ENCODE data around the gene TREM1.
"Not testable (repeated sequence)": the region's sequence is repeated elsewhere in the genome, so short reads cannot be mapped to it uniquely, and the experiment has no call there.

TREM1 gene

DNA sequence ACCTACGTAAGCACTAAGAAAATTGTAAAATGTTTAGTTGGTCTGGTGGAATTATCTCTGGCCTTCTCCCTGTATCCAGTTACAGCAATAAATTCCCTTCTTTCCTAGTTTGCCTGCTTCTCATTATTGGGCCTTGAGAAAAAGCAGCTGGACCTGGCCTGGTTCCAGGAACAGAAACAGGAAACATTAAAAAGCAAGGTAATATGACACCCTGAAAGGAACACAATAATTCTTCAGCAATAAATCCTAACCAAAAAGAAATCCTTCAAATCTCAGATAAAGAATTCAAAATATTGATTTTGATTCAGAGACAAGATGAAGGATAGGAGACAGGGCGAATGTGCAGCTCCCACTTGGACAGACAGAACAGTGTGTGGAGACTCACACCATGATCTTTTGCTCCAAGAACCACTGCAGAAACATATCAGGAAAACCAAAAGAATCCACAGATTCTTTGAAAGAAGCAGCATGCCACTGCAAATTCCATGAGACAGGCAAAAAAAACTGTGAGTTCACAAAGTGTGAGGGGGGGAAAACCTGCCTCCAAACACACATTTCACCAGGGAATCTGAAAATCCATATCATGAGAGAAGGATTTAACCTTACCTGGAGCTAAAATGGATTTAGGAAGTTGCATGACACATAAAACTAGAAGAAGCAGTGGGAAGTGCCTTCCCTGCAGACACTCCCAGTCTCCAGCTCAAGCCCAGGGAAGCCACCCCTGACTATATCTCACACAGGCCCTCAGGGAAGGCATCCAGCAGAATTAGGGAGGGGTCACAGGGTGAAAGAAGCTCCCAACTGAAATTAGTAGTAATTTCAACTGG, 28.9 kb downstream of the TREM1 start:
- DNase-seq, result no peak

DNA sequence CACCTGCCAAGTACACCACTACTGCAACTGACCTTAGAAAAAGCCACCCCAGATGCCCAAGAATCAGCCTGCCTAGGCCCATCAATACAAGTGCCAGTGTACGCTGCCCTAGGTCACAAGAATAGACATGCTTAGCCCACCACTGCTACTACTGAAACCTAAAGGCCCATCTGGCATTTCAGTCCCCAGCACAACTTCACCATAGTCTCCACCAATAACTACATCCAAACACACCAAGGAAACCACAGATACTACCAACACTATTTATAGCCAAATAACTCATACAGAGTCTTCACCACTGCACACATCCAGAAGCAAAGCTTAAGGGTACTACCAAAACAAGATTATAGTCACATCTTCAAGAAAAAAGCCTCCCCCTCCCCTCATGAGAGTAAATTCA, 30.1 kb downstream of the TREM1 start:
- DNase-seq, result no peak

DNA sequence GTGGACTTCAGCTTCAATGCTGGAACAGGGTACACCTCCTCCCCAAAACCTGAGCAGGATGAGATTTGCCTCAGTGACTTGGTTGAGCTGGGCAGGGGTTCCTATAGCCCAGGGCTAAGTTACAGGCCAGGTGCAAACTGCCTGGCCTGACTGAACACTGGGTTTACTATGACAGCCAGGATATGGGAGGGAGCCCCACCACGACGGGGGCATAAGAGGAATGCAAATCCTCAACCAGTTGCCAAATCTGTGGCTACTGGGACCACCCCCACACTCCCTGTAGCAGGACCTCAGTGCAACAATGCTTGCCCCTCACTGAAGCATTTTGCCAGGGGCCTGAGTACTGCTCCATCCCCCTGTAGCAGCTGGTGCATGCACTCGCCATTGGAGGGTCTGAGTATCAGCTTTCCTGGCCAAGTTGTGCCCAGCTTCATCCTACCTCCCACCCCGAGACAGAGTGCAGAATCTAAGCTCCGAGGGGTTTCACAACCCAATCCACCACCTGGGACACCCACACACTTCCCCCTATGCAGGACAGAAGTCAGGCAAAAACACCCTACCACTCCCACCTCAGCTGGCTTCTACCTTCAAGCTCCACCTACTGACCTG, 30.7 kb downstream of the TREM1 start:
- no peak for DNase-seq

DNA sequence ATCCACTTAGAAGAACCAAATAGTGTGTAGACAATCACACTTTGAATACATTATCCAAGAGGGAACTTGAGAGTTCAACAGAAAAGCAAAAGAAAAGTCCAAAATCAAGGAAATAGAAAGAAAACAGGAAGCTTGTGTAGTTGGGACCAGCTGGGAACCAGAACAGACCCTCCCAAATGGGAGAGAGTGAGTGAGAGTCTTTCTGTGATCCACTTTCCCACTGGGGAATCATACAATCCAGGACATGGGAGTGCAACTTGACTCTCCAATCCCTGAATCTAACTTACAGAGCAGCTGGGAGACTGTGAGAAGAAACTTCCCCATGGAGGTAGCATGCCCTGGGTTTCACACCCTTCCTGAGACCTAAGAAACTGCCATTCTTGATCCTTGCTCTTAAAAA, 31.4 kb downstream of the TREM1 start:
- no peak for DNase-seq

DNA sequence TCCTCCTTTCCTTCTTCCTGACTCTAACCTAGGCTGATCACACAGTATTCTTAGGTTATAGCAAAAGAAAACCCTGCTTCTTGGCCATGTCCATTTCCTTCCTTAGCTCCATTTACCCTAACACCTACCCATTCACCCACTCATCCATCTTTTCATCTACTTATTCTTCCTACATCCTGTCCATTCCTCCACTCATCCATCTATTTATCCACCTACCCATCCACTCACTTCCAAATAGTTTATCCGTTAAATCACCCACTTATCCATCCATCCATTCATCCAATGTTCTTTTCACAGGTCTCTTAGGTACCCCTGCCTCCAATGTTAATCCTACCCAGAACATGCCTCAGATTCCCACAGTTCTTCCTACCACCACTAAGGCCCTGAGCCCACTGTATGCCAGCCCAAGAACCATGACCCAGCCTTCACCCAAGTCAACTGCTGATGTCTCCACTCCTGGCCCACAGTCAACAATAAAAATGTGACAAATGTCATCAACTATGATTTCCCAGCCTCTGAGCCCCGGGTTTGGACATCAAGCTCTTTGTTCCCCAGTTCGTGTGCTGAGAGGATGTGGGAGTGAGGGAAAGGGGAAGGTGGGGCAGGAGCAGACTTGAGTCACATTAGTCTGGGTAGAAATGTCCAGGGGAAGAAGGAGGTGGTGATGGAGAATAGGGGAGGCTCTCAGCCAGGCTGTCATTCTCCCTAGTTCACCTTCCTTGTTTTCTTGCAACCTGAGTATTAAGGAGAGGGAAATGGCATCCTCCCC, 33.9 kb downstream of the TREM1 start:
- DNase-seq, result no peak

DNA sequence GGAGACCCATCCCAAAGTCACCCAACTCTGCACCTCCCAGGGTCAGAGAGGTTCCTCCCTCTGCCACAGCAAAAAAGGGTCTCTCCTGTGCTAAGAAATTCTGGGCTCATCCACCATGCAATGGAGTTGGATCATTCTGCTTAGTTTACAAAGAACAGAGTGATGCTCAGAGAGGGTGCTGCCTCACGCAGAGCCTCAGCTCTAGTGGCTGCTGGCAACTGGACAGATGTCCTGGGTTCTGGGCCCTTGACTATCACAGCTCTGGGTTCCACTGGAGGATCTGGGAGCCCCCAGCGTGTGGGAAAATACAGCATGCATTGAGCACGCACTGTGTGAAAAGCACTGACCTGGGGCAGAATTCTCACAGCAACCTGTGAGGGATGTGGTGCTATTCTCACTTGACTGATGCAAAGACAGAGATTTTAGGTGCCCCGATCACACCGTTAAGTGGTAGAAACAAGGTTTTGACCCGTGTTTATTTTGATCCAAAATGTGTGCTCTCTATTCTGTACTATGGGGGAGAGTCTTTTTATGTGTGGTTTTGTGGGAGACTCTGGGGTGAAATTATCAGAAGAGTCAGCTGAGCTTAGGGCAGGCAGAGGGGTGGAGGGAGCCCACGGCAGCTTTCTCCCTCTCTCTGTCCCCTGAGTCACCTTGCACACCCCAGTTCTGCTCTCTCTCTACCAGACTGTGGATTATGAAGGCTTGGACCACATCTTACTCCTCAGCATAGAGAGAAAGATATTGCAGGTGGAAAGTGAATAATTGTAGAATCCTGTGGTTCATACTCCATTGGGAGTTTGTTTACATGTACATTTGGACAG, 38.4 kb downstream of the TREM1 start:
- no peak for DNase-seq

DNA sequence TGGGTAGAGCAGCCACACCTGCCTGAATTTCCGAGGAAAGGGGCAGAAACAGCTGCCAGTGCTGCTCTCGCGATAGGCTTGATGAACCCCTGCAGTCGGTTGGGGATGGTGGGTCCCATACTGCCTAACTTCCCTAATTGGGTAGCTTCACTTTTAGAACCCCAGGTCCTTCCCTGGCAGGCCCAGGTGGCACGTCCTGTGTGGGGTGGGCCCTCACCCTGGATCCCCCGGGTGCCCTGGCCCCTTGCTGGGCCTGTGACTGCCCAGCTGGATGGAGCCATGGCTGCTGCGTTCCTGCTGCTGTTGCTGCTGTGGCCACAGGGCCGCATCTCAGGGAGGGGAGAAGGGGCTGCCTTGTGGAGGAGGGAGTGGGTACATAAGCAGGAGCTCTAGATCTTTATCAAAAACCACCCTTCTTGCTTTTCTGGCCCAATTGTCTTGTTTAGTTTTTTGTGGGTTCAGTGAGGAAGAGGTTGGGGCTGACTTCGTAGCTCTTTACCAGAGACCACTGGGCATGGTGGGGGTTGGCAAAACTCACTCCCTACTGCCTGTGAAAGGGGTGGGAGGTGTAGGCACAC, 39.1 kb downstream of the TREM1 start:
- DNase-seq, result no peak

DNA sequence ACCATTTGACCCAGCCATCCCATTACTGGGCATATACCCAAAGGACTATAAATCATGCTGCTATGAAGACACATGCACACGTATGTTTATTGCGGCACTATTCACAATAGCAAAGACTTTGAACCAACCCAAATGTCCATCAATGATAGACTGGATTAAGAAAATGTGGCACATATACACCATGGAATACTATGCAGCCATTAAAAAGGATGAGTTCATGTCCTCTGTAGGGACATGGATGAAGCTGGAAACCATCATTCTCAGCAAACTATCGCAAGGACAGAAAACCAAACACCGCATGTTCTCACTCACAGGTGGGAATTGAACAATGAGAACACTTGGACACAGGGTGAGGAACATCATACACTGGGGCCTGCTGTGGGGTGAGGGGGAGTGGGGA, 40.0 kb downstream of the TREM1 start:
- not testable (repeated sequence) for DNase-seq

DNA sequence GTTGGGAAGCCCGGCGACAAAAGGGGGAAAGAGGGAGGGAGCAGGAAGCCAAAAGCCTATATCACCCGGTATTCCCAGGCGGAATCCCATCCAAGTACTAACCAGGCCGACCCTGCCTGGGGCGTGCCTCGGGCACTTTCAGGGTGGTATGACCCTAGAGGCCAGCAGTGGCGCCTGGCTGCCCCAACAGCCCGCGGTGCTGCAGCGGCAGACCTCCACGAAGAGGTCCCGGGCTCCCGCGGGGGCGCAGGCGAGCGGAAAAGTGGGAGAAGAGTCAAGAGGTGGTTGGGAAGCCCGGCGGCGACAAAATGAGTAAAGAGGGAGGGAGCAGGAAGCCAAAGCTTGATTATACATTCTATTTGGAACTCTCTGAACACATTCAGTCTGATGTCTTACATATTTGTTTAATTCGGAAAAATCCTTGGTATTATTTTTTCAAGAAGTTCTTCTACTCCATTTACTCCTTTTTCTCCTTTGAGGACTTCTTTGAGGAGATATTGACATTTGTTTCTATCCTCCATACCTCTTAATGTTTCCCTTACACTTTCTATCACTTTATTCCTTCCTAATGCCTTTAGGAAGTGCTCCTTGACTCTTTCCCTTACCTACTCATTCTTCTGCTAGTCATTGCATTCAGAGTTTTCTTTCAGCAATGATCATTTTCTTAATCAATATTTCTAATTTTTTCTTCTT, 46.9 kb downstream of the TREM1 start:
- no peak for DNase-seq

DNA sequence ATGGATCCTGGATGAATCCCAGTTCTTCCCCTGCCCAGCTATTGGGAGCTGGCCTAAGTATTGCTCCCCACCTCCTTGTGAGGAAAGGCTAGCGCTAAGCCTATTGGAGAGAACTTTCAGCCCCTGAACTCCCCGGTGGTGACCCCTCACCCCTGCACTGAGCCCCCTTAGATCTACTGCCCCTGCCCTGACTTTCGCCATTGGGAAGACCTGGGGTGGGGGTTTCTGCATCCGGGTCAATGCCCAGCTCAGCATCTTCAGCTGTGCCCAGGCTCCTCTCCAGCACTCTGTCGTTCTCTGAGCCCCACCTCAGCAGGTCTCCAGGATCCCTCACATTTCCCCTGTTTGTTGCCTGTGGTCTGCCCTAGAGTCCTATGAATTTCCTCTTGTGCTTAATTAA, 49.4 kb downstream of the TREM1 start:
- no peak for DNase-seq

DNA sequence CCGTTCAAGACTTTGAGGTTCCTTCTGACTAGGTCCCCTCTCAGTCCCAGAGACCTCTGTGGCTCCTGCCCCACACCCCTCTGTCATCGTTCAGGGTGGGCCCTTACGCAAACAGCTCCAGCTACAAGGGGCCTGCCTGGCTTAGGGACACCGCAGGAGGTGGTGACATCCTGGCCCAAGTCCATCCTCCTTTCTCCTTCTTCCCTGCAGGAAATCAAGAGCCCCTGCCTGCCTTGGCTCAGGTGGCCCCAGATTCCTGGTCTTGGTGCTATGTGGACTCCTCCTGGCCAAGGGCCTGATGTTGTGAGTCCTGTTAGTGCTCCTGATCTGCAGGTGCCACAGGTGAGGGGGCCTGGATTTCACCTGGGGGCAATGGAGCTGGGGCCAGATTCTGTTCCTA, 50.2 kb downstream of the TREM1 start:
- DNase-seq, result no peak

DNA sequence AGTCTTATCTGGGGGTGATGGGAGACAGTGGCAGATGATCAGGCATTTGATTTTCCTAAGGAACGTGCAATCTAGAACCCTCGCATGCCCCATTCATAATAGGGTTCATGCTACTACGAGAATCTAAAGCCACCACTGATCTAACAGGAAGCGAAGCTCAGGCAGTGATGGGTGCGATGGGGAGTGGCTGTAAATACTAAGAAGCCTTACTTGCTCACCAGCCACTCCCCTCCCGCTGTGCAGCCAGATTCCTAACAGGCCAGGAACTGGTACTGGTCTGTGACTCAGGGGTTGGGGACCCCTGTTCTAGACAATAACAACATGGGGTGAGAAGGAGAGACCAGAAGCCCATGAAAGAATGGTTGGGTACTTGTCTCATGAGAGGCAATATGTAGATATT, 53.8 kb downstream of the TREM1 start:
- DNase-seq, result no peak

DNA sequence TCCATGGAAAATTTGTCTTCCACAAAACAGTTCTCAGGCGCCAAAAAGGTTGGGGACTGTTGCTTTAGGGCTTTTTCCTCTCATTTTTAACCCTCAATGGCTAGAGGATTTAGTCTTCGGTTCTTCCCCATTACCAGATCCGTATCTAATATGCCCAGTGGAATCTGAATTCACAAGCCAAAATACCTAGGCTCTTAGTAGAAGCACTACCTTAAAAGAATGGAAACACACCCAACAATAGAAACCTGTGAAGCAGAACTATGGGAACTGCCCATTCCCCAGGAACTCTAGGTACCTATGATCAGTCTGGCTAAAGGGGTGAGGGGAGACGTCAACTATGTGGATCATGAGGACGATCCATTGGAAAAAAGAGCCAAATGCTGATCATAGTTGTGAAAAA, 55.2 kb downstream of the TREM1 start:
- DNase-seq, result no peak

DNA sequence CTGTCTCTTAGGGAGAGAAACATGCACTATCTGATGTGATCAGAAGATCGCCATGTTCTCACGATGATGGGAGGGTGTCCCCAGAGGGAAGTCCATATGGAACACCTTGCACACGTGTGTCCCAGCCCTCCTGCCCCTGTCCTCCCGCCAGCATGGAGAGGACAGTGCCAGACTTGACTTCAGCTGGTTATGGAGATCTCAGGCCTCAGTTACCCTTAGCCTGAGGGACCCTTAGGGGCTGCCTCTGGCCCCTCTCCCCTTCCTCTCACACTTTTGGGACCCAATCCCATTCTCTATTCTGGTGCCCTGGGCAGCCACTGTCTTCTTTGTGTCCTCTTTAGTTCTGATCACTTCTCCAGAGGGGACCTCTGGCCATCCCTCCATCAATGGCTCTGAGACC, 56.8 kb downstream of the TREM1 start:
- DNase-seq, result no peak

DNA sequence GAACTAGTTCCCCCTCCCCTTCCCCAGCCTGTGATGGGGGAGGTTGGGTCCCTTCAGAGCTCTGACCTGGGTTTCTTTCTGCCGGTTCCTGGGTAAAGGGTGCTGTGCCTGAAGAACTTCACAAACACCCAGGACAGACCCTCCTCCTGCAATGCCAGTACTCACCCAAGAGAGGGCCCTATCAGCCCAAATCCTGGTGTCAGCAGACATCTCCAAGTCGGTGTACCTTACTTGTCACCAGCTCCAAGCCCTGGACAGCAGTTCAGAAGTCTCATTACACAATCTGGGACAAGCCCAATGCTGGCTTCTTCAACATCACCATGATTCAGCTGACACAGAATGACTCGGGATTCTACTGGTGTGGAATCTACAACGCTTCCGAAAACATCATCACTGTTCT, 57.9 kb downstream of the TREM1 start:
- DNase-seq, result no peak

DNA sequence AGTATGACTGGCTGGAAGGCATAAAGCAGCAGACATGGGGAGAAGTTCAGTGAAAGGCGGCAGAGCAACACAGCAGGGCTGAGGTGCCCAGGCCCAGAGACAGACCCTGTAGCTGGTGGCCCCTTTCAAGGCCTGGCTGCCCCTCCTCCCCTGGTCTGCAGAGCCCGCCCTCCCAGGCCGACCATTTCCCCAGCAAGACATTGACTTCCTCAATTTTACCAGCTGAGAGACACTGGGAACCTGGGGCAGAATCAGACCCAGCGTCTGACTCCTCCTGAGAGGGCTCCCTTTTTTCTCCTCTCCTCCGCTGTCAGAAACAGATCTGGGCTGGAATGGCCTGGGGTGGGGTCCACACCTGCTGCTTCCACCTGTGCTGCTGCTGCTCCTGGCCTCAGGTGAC, 58.4 kb downstream of the TREM1 start, which contains the start of gene TREML4:
TSS of gene TREML4 (plus strand) at position 254 of the 400 bp plus-strand sequence. CDS start at position 333, 79 bp downstream.
- DNase-seq, result no peak

DNA sequence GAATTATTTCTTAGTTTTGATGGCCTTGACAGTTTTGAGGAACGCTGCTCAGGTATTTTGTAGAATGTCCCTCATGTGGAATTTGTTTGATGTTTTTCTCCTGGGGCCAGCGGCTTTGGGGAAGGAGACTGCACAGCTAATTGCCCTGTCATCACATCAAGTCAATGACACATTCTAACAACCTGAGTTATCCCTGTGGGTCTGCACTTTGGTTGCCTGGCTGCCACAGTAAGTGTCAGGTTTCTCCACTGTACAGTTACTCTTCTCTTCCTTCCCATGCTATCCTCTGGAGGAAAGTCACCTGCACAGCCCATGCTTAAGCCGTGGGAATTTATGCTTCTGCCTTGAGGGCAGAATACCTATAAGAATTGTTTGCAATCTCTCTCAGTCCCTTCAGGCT, 59.7 kb downstream of the TREM1 start:
- DNase-seq, result no peak

DNA sequence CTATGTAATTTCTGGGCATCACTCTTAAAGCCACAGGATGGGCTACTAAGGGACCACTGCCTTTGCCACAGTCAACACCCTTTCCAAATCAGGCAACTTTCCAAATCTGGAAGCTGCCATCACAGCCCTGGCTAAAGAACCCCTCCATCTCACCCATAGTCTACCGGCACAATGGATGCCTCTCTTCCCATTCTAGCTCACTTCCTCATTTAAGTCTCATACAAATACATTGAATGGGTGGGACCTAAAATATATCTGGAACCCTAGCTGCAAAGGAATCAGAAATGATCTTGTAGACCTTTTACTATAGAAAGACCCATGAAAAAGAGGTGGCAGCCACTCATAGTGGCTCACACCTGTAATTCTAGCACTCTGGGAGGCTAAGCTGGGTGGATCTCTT, 61.7 kb downstream of the TREM1 start:
- no peak for DNase-seq

Measured in activated naive CD4-positive, alpha-beta T cell treated with Interleukin-2 at 50 U/mL for 16 hours (primary cell).